K562 (cell line): ENCODE data around the gene CELSR2. TPM values are rescaled to one million over a fixed set of nuclear protein-coding genes. Genes with fewer than 3 reads are reported as not detected.

ENCODE experiments used
- CCNT2 ChIP-seq: IDR thresholded peaks from 2 replicates; pipeline ENCODE4 v1.6.1; 2011; ENCODE audit warnings: borderline replicate concordance, low read depth, mild to moderate bottlenecking, moderate library complexity, mixed read lengths, low read length; ENCODE audit not compliant: insufficient read length; ENCODE audit errors: extremely low read depth
- CLOCK ChIP-seq: fragments of 250-450 bp; sonication (Bioruptor Pico); IDR thresholded peaks from 2 replicates; pipeline ENCODE4 v1.4.0; 2020; ENCODE audit warnings: mild to moderate bottlenecking, moderate library complexity, borderline replicate concordance
- CTBP1 ChIP-seq: fragments of 450-650 bp; IDR thresholded peaks from 2 replicates; pipeline ENCODE4 v1.6.1; 2016; ENCODE audit warnings: borderline replicate concordance
- ELF4 ChIP-seq: fragments of 450-650 bp; formaldehyde crosslinking; IDR thresholded peaks from 2 replicates; pipeline ENCODE4 v1.4.0; 2022; ENCODE audit warnings: missing genetic modification characterization
- GTF2F1 ChIP-seq: IDR thresholded peaks from 2 replicates; pipeline ENCODE4 v1.6.1; 2011; ENCODE audit warnings: low read depth, low read length, improper control_type of control experiment
- HCFC1 ChIP-seq: IDR thresholded peaks from 2 replicates; pipeline ENCODE4 v1.6.1; 2012; ENCODE audit warnings: low read depth, low read length, improper control_type of control experiment
- HMG20A ChIP-seq: fragments of 450-650 bp; formaldehyde crosslinking; conservative IDR thresholded peaks from 2 replicates; pipeline ENCODE4 v1.4.0; 2020; ENCODE audit warnings: mild to moderate bottlenecking, mixed read lengths
- HMGN3 ChIP-seq: IDR thresholded peaks from 2 replicates; pipeline ENCODE4 v1.6.1; 2011; ENCODE audit warnings: borderline replicate concordance, low read depth, mild to moderate bottlenecking, mixed read lengths, low read length; ENCODE audit not compliant: insufficient read length; ENCODE audit errors: extremely low read depth
- HOXB6 ChIP-seq: fragments of 250-450 bp; sonication (Bioruptor Pico); IDR thresholded peaks from 2 replicates; pipeline ENCODE4 v1.5.1; 2022; ENCODE audit warnings: mild to moderate bottlenecking, borderline replicate concordance
- KDM5B ChIP-seq: fragments of 200-600 bp; sonication (generic); IDR thresholded peaks from 2 replicates; pipeline ENCODE4 v1.6.1; 2012; ENCODE audit warnings: low read depth, mild to moderate bottlenecking, moderate library complexity, low read length, control low read depth, inconsistent platforms; ENCODE audit not compliant: insufficient replicate concordance
- KLF13 ChIP-seq: fragments of 450-650 bp; IDR thresholded peaks from 2 replicates; pipeline ENCODE4 v1.6.1; 2016; ENCODE audit warnings: missing genetic modification characterization, low read depth, mild to moderate bottlenecking, missing compliant biosample characterization, moderate library complexity, borderline replicate concordance
- MBD2 ChIP-seq: sonication (generic); IDR thresholded peaks from 2 replicates; pipeline ENCODE4 v1.6.1; 2016; ENCODE audit warnings: low read depth, borderline replicate concordance
- PTBP1 ChIP-seq: fragments of 200-400 bp; formaldehyde crosslinking; IDR thresholded peaks from 2 replicates; pipeline ENCODE4 v1.6.1; 2017; ENCODE audit warnings: low read depth, low read length
- RB1 ChIP-seq: fragments of 450-650 bp; IDR thresholded peaks from 2 replicates; pipeline ENCODE4 v1.6.1; 2017; ENCODE audit warnings: low read depth, mild to moderate bottlenecking
- RFX7 ChIP-seq: fragments of 250-450 bp; sonication (Bioruptor Pico); IDR thresholded peaks from 2 replicates; pipeline ENCODE4 v1.5.1; 2021; ENCODE audit warnings: mild to moderate bottlenecking
- SIN3B ChIP-seq: fragments of 450-650 bp; IDR thresholded peaks from 2 replicates; pipeline ENCODE4 v1.6.1; 2017; ENCODE audit warnings: low read depth, mild to moderate bottlenecking, moderate library complexity
- SMAD4 ChIP-seq: fragments of 250-450 bp; sonication (Bioruptor Pico); conservative IDR thresholded peaks from 2 replicates; pipeline ENCODE4 v1.8.0; 2021; ENCODE audit warnings: inconsistent platforms, mild to moderate bottlenecking, moderate library complexity
- TAF15 ChIP-seq: fragments of 200-400 bp; formaldehyde crosslinking; IDR thresholded peaks from 2 replicates; pipeline ENCODE4 v1.6.1; 2017; ENCODE audit warnings: mild to moderate bottlenecking, low read depth, low read length, moderate library complexity
- THRA ChIP-seq: fragments of 450-650 bp; IDR thresholded peaks from 2 replicates; pipeline ENCODE4 v1.6.1; 2017; ENCODE audit warnings: mild to moderate bottlenecking, moderate library complexity
- ZBTB9 ChIP-seq: fragments of 450-650 bp; formaldehyde crosslinking; IDR thresholded peaks from 2 replicates; pipeline ENCODE4 v1.4.0; 2020; ENCODE audit warnings: mild to moderate bottlenecking, moderate library complexity
- ZNF140 ChIP-seq: fragments of 250-450 bp; sonication (Bioruptor Pico); IDR thresholded peaks from 2 replicates; pipeline ENCODE4 v1.8.0; 2021; ENCODE audit warnings: moderate library complexity, mild to moderate bottlenecking, inconsistent platforms
- ZNF232 ChIP-seq: sonication (generic); formaldehyde crosslinking; IDR thresholded peaks from 2 replicates; pipeline ENCODE4 v1.8.0; 2022; ENCODE audit warnings: mild to moderate bottlenecking, missing genetic modification reagents
- polyA plus RNA-seq, 8 experiments: library from polyadenylated mRNA; depleted of rRNA in 4 of 8; stranded (reverse) in 5 of 8; unstranded in 3 of 8; fragments of >200 nt; fragmentation: Nextera tagmentation in 2 of 8; fragmentation: Illumina TruSeq in 1 of 8; extraction: Ambion mirVana in 2 of 8; extraction: Trizol in 1 of 8; gene quantifications; 2 replicates each; pipeline versions ENCODE4 v1.2.1 to v1.2.3, GENCODE V29; 2011 to 2014; ENCODE audit warnings: inconsistent platforms in 1 of 8, missing spikeins in 1 of 8
- total RNA-seq, 7 experiments: library from RNA; depleted of rRNA in 6 of 7; stranded (reverse); fragments of >200 nt in 6 of 7; fragmentation: Illumina TruSeq in 2 of 7; extraction: Trizol in 2 of 7; gene quantifications; 2 replicates each; pipeline versions ENCODE4 v1.2.1 to v1.2.3, GENCODE V29; 2011 to 2021; ENCODE audit warnings: low replicate concordance in 1 of 7
- TF ChIP-seq, protein P1 (sequence below), 2 experiments: fragments of 250-450 bp in 1 of 2; fragments of 450-650 bp in 1 of 2; sonication (Bioruptor Pico) in 1 of 2; IDR thresholded peaks; 2 replicates each; pipeline versions ENCODE4 v1.6.1 to v1.8.0; 2016 to 2021; ENCODE audit warnings: mild to moderate bottlenecking in 2 of 2, moderate library complexity in 2 of 2, missing compliant biosample characterization in 1 of 2, missing genetic modification characterization in 1 of 2

CELSR2 gene
- total and polyA plus RNA-seq, 9 of the 15 experiments (the other 6 are each of a cell fraction or from before 2014, with no cell fraction given): 0.31 to 21.9 (median 4.2) TPM

DNA sequence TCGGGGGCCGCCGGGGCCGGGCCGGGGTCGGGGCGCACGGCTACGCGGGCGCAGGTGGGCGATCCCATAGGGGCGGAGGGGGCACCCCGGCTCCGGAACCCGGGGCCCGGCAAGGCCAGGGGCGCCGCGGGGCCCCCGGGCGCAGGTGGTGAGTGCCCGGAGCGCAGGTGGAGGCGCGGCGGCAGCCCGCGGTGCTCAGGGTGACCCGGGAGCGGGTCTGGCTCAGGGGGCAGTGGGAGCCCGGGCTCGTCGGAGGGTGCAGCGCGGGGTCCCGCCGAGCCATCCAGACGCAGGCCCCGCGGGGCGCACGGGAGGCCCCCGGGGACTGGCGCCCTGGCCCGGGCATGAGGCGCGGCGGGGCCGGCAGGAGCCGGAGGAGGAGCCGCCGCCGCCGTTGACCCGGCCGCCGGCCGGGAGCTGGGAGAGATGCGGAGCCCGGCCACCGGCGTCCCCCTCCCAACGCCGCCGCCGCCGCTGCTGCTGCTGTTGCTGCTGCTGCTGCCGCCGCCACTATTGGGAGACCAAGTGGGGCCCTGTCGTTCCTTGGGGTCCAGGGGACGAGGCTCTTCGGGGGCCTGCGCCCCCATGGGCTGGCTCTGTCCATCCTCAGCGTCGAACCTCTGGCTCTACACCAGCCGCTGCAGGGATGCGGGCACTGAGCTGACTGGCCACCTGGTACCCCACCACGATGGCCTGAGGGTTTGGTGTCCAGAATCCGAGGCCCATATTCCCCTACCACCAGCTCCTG lies 489 bp downstream of the CELSR2 start (continued):
- TF ChIP-seq ZBTB9 (CRISPR knock-in tag) (no peak), KLF13 (tag) (no peak), CCNT2 (no peak), GTF2F1 (no peak), KDM5B (peak; percentile 10), TAF15 (no peak), HCFC1 (no peak), MBD2 (no peak), ELF4 (CRISPR knock-in tag) (no peak), RFX7 (CRISPR knock-in tag) (no peak), SIN3B (no peak), ZNF140 (CRISPR knock-in tag) (no peak), HOXB6 (CRISPR knock-in tag) (no peak), SMAD4 (CRISPR knock-in tag) (peak; percentile 21), CLOCK (CRISPR knock-in tag) (no peak), PTBP1 (no peak), HMGN3 (peak; percentile 42), ZNF232 (CRISPR knock-in tag) (no peak), HMG20A (CRISPR knock-in tag) (no peak), THRA (no peak), RB1 (peak; percentile 54), CTBP1 (no peak)
- TF ChIP-seq, protein P1, sequence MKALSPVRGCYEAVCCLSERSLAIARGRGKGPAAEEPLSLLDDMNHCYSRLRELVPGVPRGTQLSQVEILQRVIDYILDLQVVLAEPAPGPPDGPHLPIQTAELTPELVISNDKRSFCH (CRISPR knock-in tag; IDR thresholded peaks at IDR 0.05): no peak
- TF ChIP-seq, protein P1 (tag; IDR thresholded peaks at IDR 0.05): no peak
